Parathyroid adenoma (tissue), 2 donors: Measurements from ENCODE around the gene PDK4.

ENCODE experiments used
- H2AFZ ChIP-seq: fragments of 300-600 bp; sonication (generic); one replicate; pipeline ENCODE4 v1.7.0; 2017; ENCODE audit warnings: antibody characterized with exemption, mild to moderate bottlenecking
- H3K27ac ChIP-seq: fragments of 300-600 bp; sonication (generic); one replicate; pipeline ENCODE4 v1.7.0; 2017
- H3K27me3 ChIP-seq: fragments of 300-600 bp; sonication (generic); one replicate; pipeline ENCODE4 v1.7.0; 2017; ENCODE audit warnings: low read length; ENCODE audit not compliant: control insufficient read depth, insufficient read depth
- H3K36me3 ChIP-seq: fragments of 300-600 bp; sonication (generic); one replicate; pipeline ENCODE4 v1.7.0; 2017; ENCODE audit warnings: low read length; ENCODE audit not compliant: control insufficient read depth, insufficient read depth
- H3K4me1 ChIP-seq: fragments of 300-600 bp; sonication (generic); one replicate; pipeline ENCODE4 v1.7.0; 2017; ENCODE audit warnings: control low read depth
- H3K4me2 ChIP-seq: fragments of 300-600 bp; sonication (generic); one replicate; pipeline ENCODE4 v1.7.0; 2017; ENCODE audit warnings: low read length
- H3K4me3 ChIP-seq: fragments of 300-600 bp; sonication (generic); one replicate; pipeline ENCODE4 v1.7.0; 2017; ENCODE audit warnings: low read depth, low read length
- H3K79me2 ChIP-seq: fragments of 300-600 bp; sonication (generic); one replicate; pipeline ENCODE4 v1.7.0; 2017; ENCODE audit warnings: control low read depth
- H3K9ac ChIP-seq: fragments of 300-600 bp; sonication (generic); one replicate; pipeline ENCODE4 v1.7.0; 2017; ENCODE audit warnings: mild to moderate bottlenecking
- H3K9me3 ChIP-seq: fragments of 300-600 bp; sonication (generic); one replicate; pipeline ENCODE4 v1.7.0; 2017; ENCODE audit warnings: low read length; ENCODE audit not compliant: control insufficient read depth
- TF ChIP-seq, protein P1 (sequence below): fragments of 300-600 bp; sonication (generic); IDR thresholded peaks from one replicate; pipeline ENCODE4 v1.7.0; 2017; ENCODE audit warnings: antibody characterized with exemption, mild to moderate bottlenecking
- donor health status: primary hyperparathyroidism.

Gene PDK4

DNA sequence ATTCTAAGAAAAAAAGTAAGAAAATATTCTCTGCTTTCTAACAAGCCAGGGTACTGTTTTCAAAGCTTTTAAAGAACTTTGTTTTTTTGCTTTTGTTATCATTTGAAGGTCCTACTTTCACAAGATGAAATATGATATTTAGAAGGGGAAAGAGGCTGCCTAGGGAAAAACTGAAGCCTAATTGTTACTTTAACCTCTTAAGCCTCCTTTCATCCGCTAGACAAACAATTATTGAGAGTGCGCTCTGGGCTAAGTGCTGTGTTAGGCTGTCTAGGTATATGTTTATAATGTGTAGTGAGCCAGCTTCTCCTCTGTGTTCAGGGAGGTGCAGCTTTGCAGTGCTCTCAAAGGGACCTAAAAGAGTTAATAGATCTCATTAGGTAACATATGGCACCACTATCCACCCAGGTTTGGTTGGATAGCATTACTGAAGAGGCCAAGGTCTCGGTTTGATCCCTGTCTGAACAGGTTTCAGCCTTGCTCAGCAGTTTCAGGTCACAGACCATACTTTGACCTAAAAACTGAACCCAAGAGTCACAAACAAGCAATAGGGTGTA, 17.9 kb downstream of the PDK4 start:
- Histone ChIP-seq H3K4me3 (no peak overlapping the region), H3K4me2 (peak overlapping the region; percentile 25), H3K9ac (no peak overlapping the region), H3K4me1 (no peaks in the 10 kb centered on the region), H3K79me2 (no peaks in the 10 kb centered on the region), H3K27ac (no peak overlapping the region), H3K27me3 (no peaks in the 10 kb centered on the region), H2AFZ (peak overlapping the region; percentile 21), H3K9me3 (no peaks in the 10 kb centered on the region), H3K36me3 (no peaks in the 10 kb centered on the region)
- TF ChIP-seq, protein P1, sequence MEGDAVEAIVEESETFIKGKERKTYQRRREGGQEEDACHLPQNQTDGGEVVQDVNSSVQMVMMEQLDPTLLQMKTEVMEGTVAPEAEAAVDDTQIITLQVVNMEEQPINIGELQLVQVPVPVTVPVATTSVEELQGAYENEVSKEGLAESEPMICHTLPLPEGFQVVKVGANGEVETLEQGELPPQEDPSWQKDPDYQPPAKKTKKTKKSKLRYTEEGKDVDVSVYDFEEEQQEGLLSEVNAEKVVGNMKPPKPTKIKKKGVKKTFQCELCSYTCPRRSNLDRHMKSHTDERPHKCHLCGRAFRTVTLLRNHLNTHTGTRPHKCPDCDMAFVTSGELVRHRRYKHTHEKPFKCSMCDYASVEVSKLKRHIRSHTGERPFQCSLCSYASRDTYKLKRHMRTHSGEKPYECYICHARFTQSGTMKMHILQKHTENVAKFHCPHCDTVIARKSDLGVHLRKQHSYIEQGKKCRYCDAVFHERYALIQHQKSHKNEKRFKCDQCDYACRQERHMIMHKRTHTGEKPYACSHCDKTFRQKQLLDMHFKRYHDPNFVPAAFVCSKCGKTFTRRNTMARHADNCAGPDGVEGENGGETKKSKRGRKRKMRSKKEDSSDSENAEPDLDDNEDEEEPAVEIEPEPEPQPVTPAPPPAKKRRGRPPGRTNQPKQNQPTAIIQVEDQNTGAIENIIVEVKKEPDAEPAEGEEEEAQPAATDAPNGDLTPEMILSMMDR: no peak

DNA sequence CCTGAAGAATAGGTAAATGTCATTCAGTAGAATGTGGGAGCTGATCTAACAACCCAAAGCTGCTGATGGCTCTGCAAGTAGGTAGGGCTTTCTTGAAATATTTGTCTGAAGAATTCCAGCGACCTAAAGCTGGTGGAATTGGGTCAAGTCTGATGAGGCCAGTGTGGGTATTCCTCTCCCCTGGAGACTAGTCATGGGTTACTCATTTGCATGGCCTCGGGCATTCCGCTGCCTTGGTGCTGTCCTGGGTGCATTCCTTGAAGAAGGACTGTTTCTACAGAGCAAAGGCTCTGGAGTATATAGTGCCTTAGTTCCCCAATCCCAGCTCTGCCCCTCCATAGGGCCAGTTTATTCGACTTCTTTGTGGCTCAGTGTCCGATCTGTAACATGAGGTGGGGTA, 19.2 kb downstream of the PDK4 start:
- Histone ChIP-seq H3K27me3 (no peaks in the 10 kb centered on the region), H3K27ac (no peak overlapping the region), H3K9ac (no peak overlapping the region), H2AFZ (peak overlapping the region; percentile 28), H3K4me1 (no peaks in the 10 kb centered on the region), H3K9me3 (no peaks in the 10 kb centered on the region), H3K36me3 (no peaks in the 10 kb centered on the region), H3K79me2 (no peaks in the 10 kb centered on the region), H3K4me3 (no peak overlapping the region), H3K4me2 (no peak overlapping the region)
- TF ChIP-seq, protein P1: no peak

DNA sequence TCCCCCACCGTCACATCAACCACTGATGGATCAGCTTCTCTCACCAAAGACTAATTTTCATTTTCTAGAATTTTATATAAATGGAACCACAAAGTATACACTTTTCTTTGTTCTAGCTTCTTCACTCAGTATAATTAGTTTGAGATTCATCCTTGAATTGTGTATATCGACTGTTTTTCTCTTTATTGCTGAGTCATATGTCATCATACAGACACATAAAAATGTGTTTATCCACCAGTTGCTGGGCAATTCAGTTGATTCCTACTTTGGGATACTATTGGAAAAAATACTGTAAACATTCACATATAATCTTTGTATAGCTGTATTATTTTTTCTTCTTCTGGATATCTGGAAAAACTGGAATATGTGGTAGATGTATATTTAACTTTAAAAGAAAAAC, 26.6 kb downstream of the PDK4 start:
- no peak overlapping the region for H3K4me3 ChIP-seq
- TF ChIP-seq, protein P1: no peak

DNA sequence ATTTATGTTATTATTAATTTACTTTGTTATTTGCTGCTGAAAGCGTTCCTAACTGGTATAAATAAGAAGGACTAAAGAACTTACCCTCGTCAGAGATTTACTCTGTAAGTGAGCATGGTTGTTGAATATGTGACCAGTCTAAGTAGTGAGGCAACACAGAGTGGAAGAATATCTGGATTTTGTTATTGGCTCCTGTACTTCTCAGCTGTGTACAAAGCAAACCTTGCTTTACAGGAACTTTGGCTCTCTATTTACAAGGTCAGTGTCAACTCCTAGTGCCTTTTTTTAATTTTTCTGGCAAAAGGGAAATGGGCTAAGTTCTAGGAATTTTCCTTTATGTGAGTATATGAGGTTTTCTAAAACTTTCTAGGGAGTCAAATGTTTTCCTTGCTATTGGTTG, 35.6 kb downstream of the PDK4 start:
- Histone ChIP-seq H3K27me3 (no peaks in the 10 kb centered on the region), H3K9ac (no peak overlapping the region), H3K4me2 (no peak overlapping the region), H3K4me3 (no peak overlapping the region), H3K79me2 (no peaks in the 10 kb centered on the region), H3K27ac (no peak overlapping the region), H3K4me1 (peaks cover 10% of the 10 kb centered on the region), H3K36me3 (no peaks in the 10 kb centered on the region), H3K9me3 (no peaks in the 10 kb centered on the region), H2AFZ (peak overlapping the region; percentile 18)
- TF ChIP-seq, protein P1: no peak

More for the DNA sequence above, 26.6 kb downstream of the PDK4 start:
- no peaks in the 10 kb centered on the region for H3K9me3 ChIP-seq
- no peaks in the 10 kb centered on the region for H3K27me3 ChIP-seq
- H3K4me2 ChIP-seq: no peak overlapping the region
- no peaks in the 10 kb centered on the region for H3K36me3 ChIP-seq
- H3K79me2 ChIP-seq: no peaks in the 10 kb centered on the region
- H3K27ac ChIP-seq: no peak overlapping the region
- no peak overlapping the region for H2AFZ ChIP-seq
- peaks cover 3% of the 10 kb centered on the region for H3K4me1 ChIP-seq
- H3K9ac ChIP-seq: no peak overlapping the region

DNA sequence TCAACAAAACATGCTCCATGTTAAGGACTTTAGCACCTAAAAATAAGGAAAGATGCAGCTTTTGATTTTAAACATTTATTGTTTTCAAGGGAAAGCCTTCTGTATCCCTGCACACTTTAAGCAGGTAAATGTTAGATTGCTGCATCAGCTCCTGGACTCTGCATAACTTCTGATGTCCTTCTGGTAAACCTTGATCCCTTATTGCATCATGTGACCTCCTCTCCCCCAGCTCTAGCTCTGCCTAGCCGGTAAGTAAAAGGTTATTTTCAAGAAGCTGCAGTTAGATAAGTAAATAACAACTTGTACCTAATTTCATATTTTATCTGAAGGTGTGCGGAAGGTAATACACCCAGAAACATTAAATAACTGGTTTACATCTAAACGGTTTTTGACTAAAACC, 37.5 kb downstream of the PDK4 start:
- no peaks in the 10 kb centered on the region for H3K27me3 ChIP-seq
- no peaks in the 10 kb centered on the region for H3K79me2 ChIP-seq
- H3K9ac ChIP-seq: no peak overlapping the region
- H3K9me3 ChIP-seq: no peaks in the 10 kb centered on the region
- H3K36me3 ChIP-seq: no peaks in the 10 kb centered on the region
- peaks cover 17% of the 10 kb centered on the region for H3K4me1 ChIP-seq
- H3K4me3 ChIP-seq: no peak overlapping the region
- no peak overlapping the region for H3K27ac ChIP-seq
- peak overlapping the region; percentile 3 for H2AFZ ChIP-seq
- TF ChIP-seq, protein P1: no peak
- H3K4me2 ChIP-seq: no peak overlapping the region
